ENCODE results near the gene C16orf86. TPM values are rescaled to one million over a fixed set of nuclear protein-coding genes. Genes with fewer than 3 reads are reported as not detected.

Gene C16orf86
- total RNA-seq, 1 experiment from 2014 or later = 0.79 TPM

DNA sequence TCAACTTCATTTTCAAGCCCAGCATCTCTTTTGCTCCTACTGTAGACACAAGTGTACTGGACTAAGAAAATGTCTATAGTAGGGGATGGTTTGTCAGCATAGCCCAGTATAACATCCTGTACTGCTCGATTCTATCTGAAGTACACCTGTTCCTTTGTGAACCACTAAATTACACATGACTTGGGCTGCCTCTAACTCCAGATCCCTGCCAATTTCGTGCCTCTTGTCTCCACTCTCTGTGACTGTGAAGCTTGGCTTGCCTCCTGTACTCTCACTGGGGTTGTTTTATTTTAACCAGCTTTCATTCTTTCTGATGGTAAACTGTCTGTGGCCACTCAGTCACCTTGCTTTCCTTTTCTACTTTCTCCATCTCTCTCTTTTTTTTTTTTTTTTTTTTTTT, 28.0 kb downstream of the C16orf86 start:
- no peaks in the 10 kb centered on the region for H4K20me1 ChIP-seq (ENCODE audit: insufficient read depth)
- POLR2A ChIA-PET = no interaction called here
- H2AFZ ChIP-seq (ENCODE audit: low read depth, low read length, poor library complexity, severe bottlenecking) = no peak overlapping the region
- no peak overlapping the region for H3K9ac ChIP-seq (ENCODE audit: low read length)
- H3K27ac ChIP-seq (ENCODE audit: low read depth, low read length) = no peak overlapping the region
- intact Hi-C loops (cut with micrococcal nuclease) = no loop called here
- no peak overlapping the region for H3K4me2 ChIP-seq (ENCODE audit: low read length)
- CTCF ChIA-PET = no interaction called here
- RAD21 ChIA-PET (ENCODE audit: low non-redundant PET in 1 of 2, low total read pairs in 2 of 2, uncharacterized antibody in 2 of 2, unreplicated experiment in 2 of 2) = no interaction called here
- no peaks in the 10 kb centered on the region for H3K36me3 ChIP-seq (ENCODE audit: control insufficient read depth in 1 of 2, insufficient read depth in 2 of 2, low read length in 2 of 2)
- DNase-seq (ENCODE audit: low read depth, low spot score) = no peak
- ATAC-seq = no peak
- H3K79me2 ChIP-seq (ENCODE audit: insufficient read depth, low read length) = peaks cover 20% of the 10 kb centered on the region; the same call in 1 of the 2 replicates
- TF ChIP-seq CEBPB (IDR thresholded peaks at IDR 0.05; ENCODE audit: low read depth) = no peak
- no peak for TF ChIP-seq JUND (IDR thresholded peaks at IDR 0.05)
- no peak for TF ChIP-seq FOSL1 (IDR thresholded peaks at IDR 0.05; ENCODE audit: low read depth)
- no peak for TF ChIP-seq SRF (IDR thresholded peaks at IDR 0.05; ENCODE audit: low read depth)
- no peak for TF ChIP-seq YY1 (IDR thresholded peaks at IDR 0.05; ENCODE audit: extremely low read depth, insufficient replicate concordance, low read depth, low read length)
- TF ChIP-seq POLR2A (IDR thresholded peaks at IDR 0.05; ENCODE audit: borderline replicate concordance, extremely low read depth, insufficient read depth, insufficient read length) = no peak
- TF ChIP-seq CBX3 (IDR thresholded peaks at IDR 0.05; ENCODE audit: low read depth) = no peak
- no peak for TF ChIP-seq POLR2AphosphoS5 (IDR thresholded peaks at IDR 0.05; ENCODE audit: low read depth, low read length)
- TF ChIP-seq, protein P1, sequence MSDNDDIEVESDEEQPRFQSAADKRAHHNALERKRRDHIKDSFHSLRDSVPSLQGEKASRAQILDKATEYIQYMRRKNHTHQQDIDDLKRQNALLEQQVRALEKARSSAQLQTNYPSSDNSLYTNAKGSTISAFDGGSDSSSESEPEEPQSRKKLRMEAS (IDR thresholded peaks at IDR 0.05) = no peak
- no peak for TF ChIP-seq EGR1 (IDR thresholded peaks at IDR 0.05; ENCODE audit: low read depth)
- TF ChIP-seq EZH2phosphoT487 (IDR thresholded peaks at IDR 0.05; ENCODE audit: borderline replicate concordance) = no peak
- TF ChIP-seq, protein P2, sequence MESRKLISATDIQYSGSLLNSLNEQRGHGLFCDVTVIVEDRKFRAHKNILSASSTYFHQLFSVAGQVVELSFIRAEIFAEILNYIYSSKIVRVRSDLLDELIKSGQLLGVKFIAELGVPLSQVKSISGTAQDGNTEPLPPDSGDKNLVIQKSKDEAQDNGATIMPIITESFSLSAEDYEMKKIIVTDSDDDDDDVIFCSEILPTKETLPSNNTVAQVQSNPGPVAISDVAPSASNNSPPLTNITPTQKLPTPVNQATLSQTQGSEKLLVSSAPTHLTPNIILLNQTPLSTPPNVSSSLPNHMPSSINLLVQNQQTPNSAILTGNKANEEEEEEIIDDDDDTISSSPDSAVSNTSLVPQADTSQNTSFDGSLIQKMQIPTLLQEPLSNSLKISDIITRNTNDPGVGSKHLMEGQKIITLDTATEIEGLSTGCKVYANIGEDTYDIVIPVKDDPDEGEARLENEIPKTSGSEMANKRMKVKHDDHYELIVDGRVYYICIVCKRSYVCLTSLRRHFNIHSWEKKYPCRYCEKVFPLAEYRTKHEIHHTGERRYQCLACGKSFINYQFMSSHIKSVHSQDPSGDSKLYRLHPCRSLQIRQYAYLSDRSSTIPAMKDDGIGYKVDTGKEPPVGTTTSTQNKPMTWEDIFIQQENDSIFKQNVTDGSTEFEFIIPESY (IDR thresholded peaks at IDR 0.05; ENCODE audit: extremely low read depth, insufficient replicate concordance, low read length) = no peak
- TF ChIP-seq TCF7L2 (IDR thresholded peaks at IDR 0.05; ENCODE audit: borderline replicate concordance, extremely low read depth, insufficient read depth, insufficient read length) = no peak
- no peak for TF ChIP-seq ELF1 (IDR thresholded peaks at IDR 0.05; ENCODE audit: borderline replicate concordance, low read depth)
- TF ChIP-seq SP1 (IDR thresholded peaks at IDR 0.05; ENCODE audit: low read depth) = no peak
- TF ChIP-seq RAD21 (IDR thresholded peaks at IDR 0.05; ENCODE audit: low read depth) = no peak
- TF ChIP-seq, protein P3, sequence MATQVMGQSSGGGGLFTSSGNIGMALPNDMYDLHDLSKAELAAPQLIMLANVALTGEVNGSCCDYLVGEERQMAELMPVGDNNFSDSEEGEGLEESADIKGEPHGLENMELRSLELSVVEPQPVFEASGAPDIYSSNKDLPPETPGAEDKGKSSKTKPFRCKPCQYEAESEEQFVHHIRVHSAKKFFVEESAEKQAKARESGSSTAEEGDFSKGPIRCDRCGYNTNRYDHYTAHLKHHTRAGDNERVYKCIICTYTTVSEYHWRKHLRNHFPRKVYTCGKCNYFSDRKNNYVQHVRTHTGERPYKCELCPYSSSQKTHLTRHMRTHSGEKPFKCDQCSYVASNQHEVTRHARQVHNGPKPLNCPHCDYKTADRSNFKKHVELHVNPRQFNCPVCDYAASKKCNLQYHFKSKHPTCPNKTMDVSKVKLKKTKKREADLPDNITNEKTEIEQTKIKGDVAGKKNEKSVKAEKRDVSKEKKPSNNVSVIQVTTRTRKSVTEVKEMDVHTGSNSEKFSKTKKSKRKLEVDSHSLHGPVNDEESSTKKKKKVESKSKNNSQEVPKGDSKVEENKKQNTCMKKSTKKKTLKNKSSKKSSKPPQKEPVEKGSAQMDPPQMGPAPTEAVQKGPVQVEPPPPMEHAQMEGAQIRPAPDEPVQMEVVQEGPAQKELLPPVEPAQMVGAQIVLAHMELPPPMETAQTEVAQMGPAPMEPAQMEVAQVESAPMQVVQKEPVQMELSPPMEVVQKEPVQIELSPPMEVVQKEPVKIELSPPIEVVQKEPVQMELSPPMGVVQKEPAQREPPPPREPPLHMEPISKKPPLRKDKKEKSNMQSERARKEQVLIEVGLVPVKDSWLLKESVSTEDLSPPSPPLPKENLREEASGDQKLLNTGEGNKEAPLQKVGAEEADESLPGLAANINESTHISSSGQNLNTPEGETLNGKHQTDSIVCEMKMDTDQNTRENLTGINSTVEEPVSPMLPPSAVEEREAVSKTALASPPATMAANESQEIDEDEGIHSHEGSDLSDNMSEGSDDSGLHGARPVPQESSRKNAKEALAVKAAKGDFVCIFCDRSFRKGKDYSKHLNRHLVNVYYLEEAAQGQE (IDR thresholded peaks at IDR 0.05; ENCODE audit: low read depth) = no peak
- no peak for TF ChIP-seq SIN3A (IDR thresholded peaks at IDR 0.05; ENCODE audit: low read depth)
- no peaks in the 10 kb centered on the region for H3K9me2 ChIP-seq (ENCODE audit: insufficient read depth)
- no peaks in the 10 kb centered on the region for H3K4me1 ChIP-seq (ENCODE audit: control insufficient read depth in 1 of 2, insufficient read depth in 2 of 2, low read length in 2 of 2)
- BruUV-seq (replicated peaks) = no TSS peak
- H3K27me3 ChIP-seq (ENCODE audit: insufficient read depth, low read length) = no peaks in the 10 kb centered on the region
- peaks cover 0 to 5% of the 10 kb centered on the region in 2 experiments; a peak in 1 of 4 replicates for H3K9me3 ChIP-seq (ENCODE audit: control insufficient read depth in 1 of 2, insufficient read depth in 1 of 2, low read depth in 1 of 2, low read length in 2 of 2)
- H3K4me3 ChIP-seq (replicated peaks in 1 of 2; ENCODE audit: low read depth in 1 of 2, low read length in 2 of 2) = no peak overlapping the region

Measured in HCT116 (cell line).